Stomach (tissue), 9 donors: ENCODE measurements around the gene KIFBP. TPM values are rescaled to one million over a fixed set of nuclear protein-coding genes. Genes with fewer than 3 reads are reported as not detected.

Source experiments
- DNase-seq, 2 donors: peaks; one replicate each; pipeline versions ENCODE4 v3.0.0 to v3.0.0-alpha.2; 2013 to 2019
- H3K27ac ChIP-seq, 5 donors: fragments of 200-600 bp in 4 of 5; sonication (generic) in 4 of 5; one replicate each; pipeline ENCODE4 v1.5.1; 2013 to 2019; ENCODE audit warnings: mild to moderate bottlenecking in 1 of 5, moderate library complexity in 1 of 5
- H3K27me3 ChIP-seq, 3 donors: fragments of 200-600 bp; sonication (generic); one replicate each; pipeline ENCODE4 v1.5.1; 2017 to 2019; ENCODE audit warnings: mixed run types in 1 of 3
- H3K36me3 ChIP-seq, 4 donors: fragments of 200-600 bp; sonication (generic); 1 replicate in 3 of 4; 2 replicates in 1 of 4; pipeline ENCODE4 v1.5.1; 2016 to 2019
- H3K4me1 ChIP-seq, 4 donors: fragments of 200-600 bp; sonication (generic); one replicate each; pipeline ENCODE4 v1.5.1; 2016 to 2019
- H3K4me3 ChIP-seq, 4 donors: fragments of 200-600 bp; sonication (generic) in 3 of 4; one replicate each; pipeline ENCODE4 v1.5.1; 2016 to 2019; ENCODE audit warnings: mild to moderate bottlenecking in 1 of 4
- H3K9me3 ChIP-seq, 4 donors: fragments of 200-600 bp; sonication (generic); one replicate each; pipeline ENCODE4 v1.5.1; 2016 to 2019
- EP300 ChIP-seq: sonication (generic); formaldehyde crosslinking; IDR thresholded peaks from one replicate; pipeline ENCODE4 v1.6.1; 2017; ENCODE audit warnings: antibody characterized with exemption
- POLR2A ChIP-seq, 4 donors: fragments of 450-650 bp; IDR thresholded peaks; one replicate each; pipeline ENCODE4 v1.6.1; 2016; ENCODE audit warnings: antibody characterized with exemption in 4 of 4, control low read depth in 2 of 4, mild to moderate bottlenecking in 1 of 4, moderate library complexity in 1 of 4
- POLR2AphosphoS5 ChIP-seq, 3 donors: sonication (generic); formaldehyde crosslinking; IDR thresholded peaks; one replicate each; pipeline ENCODE4 v1.6.1; 2016; ENCODE audit warnings: antibody characterized with exemption in 3 of 3
- WGBS, 5 donors: extraction: QIAGEN DNeasy Blood & Tissue Kit in 3 of 5; methylation state at CpG; one replicate each; pipeline versions ENCODE4 v1.1.5 to v1.1.7; 2013 to 2018; 5-methylcytosine and 5-hydroxymethylcytosine counted together
- intact Hi-C: fragments of 100-400 bp; cut with DNase I; formaldehyde crosslinking; loops from one replicate; pipeline ENCODE4 v1.15.1; 2023; ENCODE audit warnings: low total_unique reads
- polyA plus RNA-seq, 3 donors: library from polyadenylated mRNA; stranded (reverse); fragments of 200-250 nt; gene quantifications; one replicate each; pipeline ENCODE4 v1.2.3, GENCODE V29; 2013
- total RNA-seq, 5 donors: library from RNA; depleted of rRNA; stranded (reverse); fragments of >200 nt; gene quantifications; one replicate each; pipeline versions ENCODE4 v1.1.0 to v1.2.3, GENCODE V29; 2014 to 2016
- TF ChIP-seq, protein P1 (sequence below), 7 experiments: fragments of 450-650 bp in 4 of 7; fragments of 200-600 bp in 3 of 7; sonication (generic) in 3 of 7; IDR thresholded peaks; one replicate each; pipeline ENCODE4 v1.5.1; 2016 to 2019; ENCODE audit warnings: antibody characterized with exemption in 7 of 7, control low read depth in 2 of 7, mild to moderate bottlenecking in 1 of 7
- donor health status: healthy with polysubstance abuse.
- donor health status: Bipolar disorder and iron deficiency.
- donor health status: healthy.

KIFBP gene
- total and polyA plus RNA-seq, 8 donors, result 2.3 to 26.7 (median 15.0) TPM

GRCh38 chr10:69060127-69060798 lies 71.7 kb downstream of the KIFBP start:
- intact Hi-C loops, result no loop called here

DNA sequence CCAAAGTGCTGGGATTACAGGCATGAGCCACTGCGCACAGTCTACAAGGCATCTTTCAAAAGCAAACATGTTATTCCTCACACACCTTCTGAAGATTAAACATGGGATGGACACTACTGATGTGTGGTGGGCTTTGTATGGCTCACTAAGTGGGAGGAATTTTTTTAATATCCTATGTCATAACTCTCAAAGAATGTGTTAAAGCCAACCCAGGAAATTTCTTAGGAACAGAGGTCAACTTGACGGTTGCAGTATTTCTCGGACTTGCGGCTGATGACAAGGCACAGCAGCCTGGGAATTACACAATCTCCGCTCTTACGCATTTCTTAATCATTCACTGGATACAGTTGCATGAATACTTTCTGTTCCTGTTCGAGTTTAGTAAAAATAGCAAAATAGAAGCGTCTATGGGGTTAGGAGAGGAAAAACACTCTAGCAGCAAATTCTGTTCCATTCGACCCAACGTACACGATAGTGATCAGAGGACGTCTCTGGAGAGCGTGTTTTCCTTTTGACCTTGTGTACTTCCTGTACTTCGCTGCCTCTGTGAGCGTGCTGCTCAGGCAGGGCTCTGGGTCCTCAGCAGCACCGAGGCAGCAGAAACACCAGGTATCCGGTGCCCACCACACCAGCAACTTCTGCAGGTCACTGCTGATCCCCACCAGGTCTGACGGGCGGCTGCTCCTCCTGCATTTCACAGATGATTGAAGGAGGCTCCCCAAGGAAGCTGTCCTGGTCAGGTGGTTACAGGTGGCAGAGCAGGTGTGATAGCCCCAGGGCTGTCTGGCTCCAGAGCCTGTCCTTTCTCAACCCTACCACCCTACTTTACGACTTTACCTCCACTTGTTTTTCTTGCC lies 72.9 kb downstream of the KIFBP start:
- TF ChIP-seq EP300 (peak; percentile 89), POLR2A (IDR thresholded peaks at IDR 0.05) (no peak), POLR2AphosphoS5 (IDR thresholded peaks at IDR 0.05) (peak; percentile 38 to 76 (median 74))
- TF ChIP-seq, protein P1, sequence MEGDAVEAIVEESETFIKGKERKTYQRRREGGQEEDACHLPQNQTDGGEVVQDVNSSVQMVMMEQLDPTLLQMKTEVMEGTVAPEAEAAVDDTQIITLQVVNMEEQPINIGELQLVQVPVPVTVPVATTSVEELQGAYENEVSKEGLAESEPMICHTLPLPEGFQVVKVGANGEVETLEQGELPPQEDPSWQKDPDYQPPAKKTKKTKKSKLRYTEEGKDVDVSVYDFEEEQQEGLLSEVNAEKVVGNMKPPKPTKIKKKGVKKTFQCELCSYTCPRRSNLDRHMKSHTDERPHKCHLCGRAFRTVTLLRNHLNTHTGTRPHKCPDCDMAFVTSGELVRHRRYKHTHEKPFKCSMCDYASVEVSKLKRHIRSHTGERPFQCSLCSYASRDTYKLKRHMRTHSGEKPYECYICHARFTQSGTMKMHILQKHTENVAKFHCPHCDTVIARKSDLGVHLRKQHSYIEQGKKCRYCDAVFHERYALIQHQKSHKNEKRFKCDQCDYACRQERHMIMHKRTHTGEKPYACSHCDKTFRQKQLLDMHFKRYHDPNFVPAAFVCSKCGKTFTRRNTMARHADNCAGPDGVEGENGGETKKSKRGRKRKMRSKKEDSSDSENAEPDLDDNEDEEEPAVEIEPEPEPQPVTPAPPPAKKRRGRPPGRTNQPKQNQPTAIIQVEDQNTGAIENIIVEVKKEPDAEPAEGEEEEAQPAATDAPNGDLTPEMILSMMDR (IDR thresholded peaks at IDR 0.05), result no peak
- peaks cover 0 to 21% (median 10%) of the 10 kb centered on the region in 4 donors for H3K4me1 ChIP-seq
- no peaks in the 10 kb centered on the region for H3K36me3 ChIP-seq
- peak; percentile 38 to 72 for DNase-seq
- H3K9me3 ChIP-seq, result no peaks in the 10 kb centered on the region
- intact Hi-C loops, result no loop called here
- WGBS, 5 donors, result 27 to 47% (median 45%) methylated on average over 20 of the region's 20 CpGs
- H3K27ac ChIP-seq, result peak overlapping the region; percentile 49 to 87 (median 84)
- no peaks in the 10 kb centered on the region for H3K27me3 ChIP-seq
- H3K4me3 ChIP-seq, result peak overlapping the region in 2 of 4 donors; percentile 7 to 10

More at GRCh38 chr10:69060127-69060798, 71.7 kb downstream of the KIFBP start:
- TF ChIP-seq, protein P1 (IDR thresholded peaks at IDR 0.05), result no peak
- no peak for TF ChIP-seq POLR2AphosphoS5 (IDR thresholded peaks at IDR 0.05)
- no peak for TF ChIP-seq POLR2A (IDR thresholded peaks at IDR 0.05)
- no peak for TF ChIP-seq EP300
- Histone ChIP-seq H3K27me3 (no peaks in the 10 kb centered on the region), H3K4me3 (no peak overlapping the region), H3K36me3 (no peaks in the 10 kb centered on the region), H3K4me1 (peaks cover 0 to 33% (median 9%) of the 10 kb centered on the region in 4 donors), H3K27ac (peak overlapping the region in 4 of 5 donors; percentile 84 to 87 (median 84)), H3K9me3 (no peaks in the 10 kb centered on the region)
- 93 to 97% (median 96%) methylated on average over 8 of the region's 8 CpGs for WGBS, 5 donors
- DNase-seq, result no peak

GRCh38 chr10:69062901-69063300 lies 74.3 kb downstream of the KIFBP start:
- Histone ChIP-seq H3K36me3 (no peaks in the 10 kb centered on the region), H3K9me3 (no peaks in the 10 kb centered on the region), H3K4me3 (no peak overlapping the region), H3K27me3 (no peaks in the 10 kb centered on the region), H3K27ac (peak overlapping the region in 3 of 5 donors; percentile 84 to 87 (median 84)), H3K4me1 (peaks cover 0 to 19% (median 10%) of the 10 kb centered on the region in 4 donors)
- intact Hi-C loops, result no loop called here
- WGBS, 5 donors, result 74 to 85% (median 79%) methylated on average over 5 of the region's 5 CpGs
- no peak for DNase-seq
- TF ChIP-seq POLR2AphosphoS5 (IDR thresholded peaks at IDR 0.05) (no peak), EP300 (no peak), POLR2A (IDR thresholded peaks at IDR 0.05) (no peak)
- TF ChIP-seq, protein P1 (IDR thresholded peaks at IDR 0.05), result no peak

GRCh38 chr10:69064762-69065328 lies 76.2 kb downstream of the KIFBP start:
- Histone ChIP-seq H3K27me3 (no peaks in the 10 kb centered on the region), H3K4me1 (peaks cover 0 to 16% (median 10%) of the 10 kb centered on the region in 4 donors), H3K9me3 (no peaks in the 10 kb centered on the region), H3K36me3 (no peaks in the 10 kb centered on the region), H3K27ac (peak overlapping the region in 4 of 5 donors; percentile 32 to 71 (median 56)), H3K4me3 (no peak overlapping the region)
- intact Hi-C loops, result no loop called here
- TF ChIP-seq POLR2A (IDR thresholded peaks at IDR 0.05) (no peak), POLR2AphosphoS5 (IDR thresholded peaks at IDR 0.05) (no peak), EP300 (no peak)
- TF ChIP-seq, protein P1 (IDR thresholded peaks at IDR 0.05), result no peak
- DNase-seq, result no peak
- WGBS, 5 donors, result 71 to 83% (median 81%) methylated on average over 6 of the region's 6 CpGs
